SK-N-SH (cell line): ENCODE data around the gene SEMA4D. TPM values are rescaled to one million over a fixed set of nuclear protein-coding genes. Genes with fewer than 3 reads are reported as not detected.
A peak's percentile ranks its signal among the peaks of the same experiment; 100 is the strongest.
"Not testable (repeated sequence)": the region's sequence is repeated elsewhere in the genome, so short reads cannot be mapped to it uniquely, and the experiment has no call there.

Experiments
- CTCF ChIA-PET: fragments of 300-600, 350-600 bp; formaldehyde crosslinking; extraction: SDS; loops from one replicate; lab custom pipeline; 2021; lab: Yijun Ruan, JAX
- POLR2A ChIA-PET: fragments of 350-600 bp; sonication (Branson Sonifier 250); formaldehyde crosslinking; extraction: SDS; loops from one replicate; lab custom pipeline; 2020; ENCODE audit warnings: antibody characterized with exemption, inconsistent platforms; lab: Yijun Ruan, JAX
- DNase-seq: peaks from one replicate; pipeline ENCODE4 v3.0.0; 2012
- H2AFZ ChIP-seq: fragments of 200-600 bp; sonication (generic); 2 replicates; pipeline ENCODE4 v1.8.1; 2016; ENCODE audit warnings: antibody characterized with exemption, mild to moderate bottlenecking, low read depth
- H3F3A ChIP-seq: fragments of 200-600 bp; sonication (generic); replicated peaks from 2 replicates; pipeline ENCODE3; 2016; ENCODE audit warnings: antibody characterized with exemption, mild to moderate bottlenecking; ENCODE audit not compliant: insufficient read depth
- H3K27ac ChIP-seq, 2 experiments: fragments of 200-500 bp in 1 of 2; fragments of 200-600 bp in 1 of 2; sonication (Bioruptor generic) in 1 of 2; sonication (generic), shearing (Covaris generic) in 1 of 2; 2 replicates each; pipeline versions ENCODE4 v1.5.1 to v1.6.1; 2014 to 2016; ENCODE audit warnings: low read depth in 2 of 2, inconsistent platforms in 1 of 2, low read length in 1 of 2, mild to moderate bottlenecking in 1 of 2, mixed read lengths in 1 of 2
- H3K27me3 ChIP-seq: fragments of 200-600 bp; sonication (generic), shearing (Covaris generic); 2 replicates; pipeline ENCODE4 v1.6.1; 2016; ENCODE audit warnings: mixed run types; ENCODE audit not compliant: insufficient read depth
- H3K36me3 ChIP-seq, 2 experiments: fragments of 200-500 bp in 1 of 2; fragments of 200-600 bp in 1 of 2; sonication (Bioruptor generic) in 1 of 2; sonication (generic) in 1 of 2; replicated peaks in 1 of 2; 2 replicates each; pipeline versions ENCODE3 to v1.5.1; 2014 to 2016; ENCODE audit warnings: low read length in 1 of 2, mild to moderate bottlenecking in 1 of 2; ENCODE audit not compliant: insufficient read depth in 2 of 2, control insufficient read depth in 1 of 2
- H3K4me1 ChIP-seq, 2 experiments: fragments of 200-500 bp in 1 of 2; fragments of 200-600 bp in 1 of 2; sonication (Bioruptor generic) in 1 of 2; sonication (generic), shearing (Covaris generic) in 1 of 2; 2 replicates each; pipeline versions ENCODE4 v1.5.1 to v1.6.1; 2014 to 2016; ENCODE audit warnings: low read depth in 1 of 2, low read length in 1 of 2, mixed run types in 1 of 2; ENCODE audit not compliant: insufficient read depth in 2 of 2, control insufficient read depth in 1 of 2
- H3K4me2 ChIP-seq: fragments of 200-600 bp; sonication (generic), shearing (Covaris generic); 2 replicates; pipeline ENCODE4 v1.6.1; 2017; ENCODE audit warnings: mixed run types
- H3K4me3 ChIP-seq, 2 experiments: fragments of 200-500 bp in 1 of 2; fragments of 200-600 bp in 1 of 2; sonication (Bioruptor generic) in 1 of 2; sonication (generic), shearing (Covaris generic) in 1 of 2; 2 replicates each; pipeline versions ENCODE4 v1.5.1 to v1.8.1; 2014 to 2016; ENCODE audit warnings: low read depth in 2 of 2, inconsistent platforms in 1 of 2, low read length in 1 of 2, mild to moderate bottlenecking in 1 of 2, mixed read lengths in 1 of 2, moderate library complexity in 1 of 2
- H3K79me2 ChIP-seq: fragments of 200-600 bp; sonication (generic); 2 replicates; pipeline ENCODE4 v1.8.1; 2017; ENCODE audit warnings: mild to moderate bottlenecking; ENCODE audit not compliant: insufficient read depth
- H3K9ac ChIP-seq: fragments of 200-600 bp; sonication (generic); 2 replicates; pipeline ENCODE4 v1.6.1; 2017; ENCODE audit warnings: mixed run types
- H3K9me2 ChIP-seq: fragments of 200-600 bp; sonication (generic); 2 replicates; pipeline ENCODE4 v1.6.1; 2017; ENCODE audit warnings: mixed run types
- H3K9me3 ChIP-seq: fragments of 200-600 bp; sonication (generic); 2 replicates; pipeline ENCODE4 v1.6.1; 2017; ENCODE audit warnings: mixed run types, mild to moderate bottlenecking, moderate library complexity
- H4K20me1 ChIP-seq: fragments of 200-600 bp; sonication (generic); 2 replicates; pipeline ENCODE4 v1.6.1; 2017; ENCODE audit warnings: mild to moderate bottlenecking, mixed run types; ENCODE audit not compliant: insufficient read depth
- EZH2phosphoT487 ChIP-seq: fragments of 200-600 bp; sonication (generic); IDR thresholded peaks from 2 replicates; pipeline ENCODE4 v1.6.1; 2017; ENCODE audit warnings: low read depth, mixed run types, mild to moderate bottlenecking, antibody characterized with exemption, moderate library complexity, borderline replicate concordance
- GABPA ChIP-seq: IDR thresholded peaks from 2 replicates; pipeline ENCODE4 v1.4.0; 2012; ENCODE audit warnings: low read depth, mild to moderate bottlenecking
- GATA2 ChIP-seq: sonication (generic); formaldehyde crosslinking; IDR thresholded peaks from 2 replicates; pipeline ENCODE4 v1.5.0; 2020; ENCODE audit warnings: mild to moderate bottlenecking, missing genetic modification reagents
- NRF1 ChIP-seq: IDR thresholded peaks from 2 replicates; pipeline ENCODE4 v1.6.1; 2012; ENCODE audit warnings: low read depth, mild to moderate bottlenecking, low read length
- RFX5 ChIP-seq: IDR thresholded peaks from 2 replicates; pipeline ENCODE4 v1.6.1; 2012; ENCODE audit warnings: mild to moderate bottlenecking, improper control_type of control experiment, low read length
- RXRA ChIP-seq: IDR thresholded peaks from 2 replicates; pipeline ENCODE4 v1.4.0; 2012; ENCODE audit warnings: low read depth, mild to moderate bottlenecking, borderline replicate concordance
- TCF12 ChIP-seq: IDR thresholded peaks from 2 replicates; pipeline ENCODE4 v1.4.0; 2012
- TEAD4 ChIP-seq: IDR thresholded peaks from 2 replicates; pipeline ENCODE4 v1.4.0; 2012; ENCODE audit warnings: mild to moderate bottlenecking, borderline replicate concordance; ENCODE audit not compliant: insufficient read depth
- WGBS: methylation state at CpG from one replicate; pipeline ENCODE4 v1.1.6; 2017; ENCODE audit warnings: low lambda C conversion rate; 5-methylcytosine and 5-hydroxymethylcytosine counted together
- polyA plus RNA-seq, 3 experiments: library from polyadenylated mRNA; depleted of rRNA; stranded (reverse); fragments of >200 nt; gene quantifications; 2 replicates each; pipeline ENCODE4 v1.2.3, GENCODE V29; 2012
- TF ChIP-seq, protein P1 (sequence below): fragments of 150-350 bp; IDR thresholded peaks from 2 replicates; pipeline ENCODE4 v1.6.1; 2016; ENCODE audit warnings: mild to moderate bottlenecking, low read depth, low read length

The SEMA4D gene
- polyA plus RNA-seq, 1 of the 3 experiments (the other 2 are of a cell fraction): 4.8 TPM

DNA sequence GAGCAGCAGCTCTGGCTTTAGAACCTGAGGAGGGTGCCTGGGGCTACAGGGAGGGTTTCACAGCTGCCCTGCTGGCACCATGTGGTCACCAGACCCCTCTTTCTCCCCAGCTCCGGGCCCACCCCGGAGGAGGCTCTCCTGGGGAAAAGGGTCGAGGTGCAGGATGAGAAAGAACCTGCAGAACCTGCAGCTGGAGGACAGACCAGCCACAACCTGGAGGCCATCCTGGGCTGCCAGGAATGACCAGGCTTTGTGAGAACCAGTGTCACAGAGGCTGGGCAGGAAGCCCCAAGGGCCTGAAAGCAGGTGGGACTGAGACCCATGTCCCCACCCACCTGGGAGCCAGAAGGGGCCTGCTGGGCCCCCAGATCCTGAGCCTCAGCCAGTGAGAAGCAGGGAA, 23.0 kb downstream of the SEMA4D start:
- H3K27ac ChIP-seq: peak overlapping the region in 1 of 2 experiments; percentile 51; a peak in 2 of 4 replicates
- no peaks in the 10 kb centered on the region for H3K79me2 ChIP-seq
- H3K9ac ChIP-seq: no peak overlapping the region
- no peaks in the 10 kb centered on the region for H3K9me2 ChIP-seq
- H3K9me3 ChIP-seq: no peaks in the 10 kb centered on the region
- 44% methylated on average over 3 of the region's 3 CpGs for WGBS
- peaks cover 5 to 40% of the 10 kb centered on the region in 2 experiments; a peak in 2 of 4 replicates for H3K4me1 ChIP-seq
- H3K4me2 ChIP-seq: no peak overlapping the region
- TF ChIP-seq RXRA: no peak
- no peak for TF ChIP-seq TEAD4
- no peak for TF ChIP-seq NRF1
- no peak for TF ChIP-seq RFX5
- TF ChIP-seq, protein P1, sequence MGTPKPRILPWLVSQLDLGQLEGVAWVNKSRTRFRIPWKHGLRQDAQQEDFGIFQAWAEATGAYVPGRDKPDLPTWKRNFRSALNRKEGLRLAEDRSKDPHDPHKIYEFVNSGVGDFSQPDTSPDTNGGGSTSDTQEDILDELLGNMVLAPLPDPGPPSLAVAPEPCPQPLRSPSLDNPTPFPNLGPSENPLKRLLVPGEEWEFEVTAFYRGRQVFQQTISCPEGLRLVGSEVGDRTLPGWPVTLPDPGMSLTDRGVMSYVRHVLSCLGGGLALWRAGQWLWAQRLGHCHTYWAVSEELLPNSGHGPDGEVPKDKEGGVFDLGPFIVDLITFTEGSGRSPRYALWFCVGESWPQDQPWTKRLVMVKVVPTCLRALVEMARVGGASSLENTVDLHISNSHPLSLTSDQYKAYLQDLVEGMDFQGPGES: no peak
- no peak for TF ChIP-seq GATA2 (CRISPR knock-in tag)
- no peak for TF ChIP-seq EZH2phosphoT487
- no peak for TF ChIP-seq TCF12
- TF ChIP-seq, all 33 proteins: peak for 0
- H3K27me3 ChIP-seq: no peaks in the 10 kb centered on the region
- CTCF ChIA-PET: interaction anchor here (0.9 kb wide), 1 partner anchor 74 kb away, joined by 3 read pairs; no protein-coding TSS in a partner anchor
- peak; percentile 61 for DNase-seq
- H3F3A ChIP-seq: peaks cover 11% of the 10 kb centered on the region
- H4K20me1 ChIP-seq: no peaks in the 10 kb centered on the region
- H2AFZ ChIP-seq: no peak overlapping the region
- POLR2A ChIA-PET: no interaction called here
- no peak overlapping the region for H3K4me3 ChIP-seq
- no peaks in the 10 kb centered on the region for H3K36me3 ChIP-seq

DNA sequence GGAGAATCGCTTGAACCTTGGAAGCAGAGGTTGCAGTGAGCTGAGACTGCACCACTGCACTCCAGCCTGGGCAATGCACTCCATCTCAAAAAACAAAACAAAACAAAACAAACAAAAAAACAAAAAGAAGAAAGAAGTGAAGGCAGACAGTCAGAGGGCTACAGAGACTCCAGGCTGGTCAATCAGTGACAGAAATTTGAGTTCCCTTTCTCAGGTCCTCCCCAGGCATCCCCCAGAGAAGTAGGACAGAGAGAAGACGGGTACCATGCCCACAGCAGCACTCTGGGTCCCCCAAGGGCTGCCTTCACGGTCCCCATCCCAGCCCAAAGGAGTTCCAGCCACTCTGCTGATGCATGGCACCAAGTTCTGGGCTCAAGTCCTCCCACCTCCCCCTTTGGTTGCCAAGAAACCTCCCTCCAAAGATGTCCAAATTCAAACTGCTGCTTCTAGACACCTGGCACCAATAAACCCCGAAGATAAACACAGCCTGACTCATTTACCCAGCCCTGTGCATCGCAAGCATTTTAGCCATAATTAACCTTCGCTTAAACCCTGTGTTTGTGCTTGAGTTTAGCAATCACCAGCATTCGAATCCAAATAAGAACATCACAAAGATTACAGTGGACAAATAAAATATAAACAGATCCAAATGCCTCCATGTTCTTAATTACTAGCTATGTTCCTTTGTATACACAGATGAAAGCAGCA, 24.0 kb downstream of the SEMA4D start:
- ChIA-PET CTCF (interaction anchor here (0.9 kb wide), 1 partner anchor 75 kb away, joined by 3 read pairs; no protein-coding TSS in a partner anchor), POLR2A (no interaction called here)
- no peaks in the 10 kb centered on the region for H3K79me2 ChIP-seq
- WGBS: 66% methylated on average over 7 of the region's 7 CpGs
- TF ChIP-seq TCF12: peak; percentile 56
- no peak for TF ChIP-seq GABPA
- H3F3A ChIP-seq: peaks cover 11% of the 10 kb centered on the region
- no peaks in the 10 kb centered on the region for H3K36me3 ChIP-seq
- no peak for DNase-seq
- H2AFZ ChIP-seq: no peak overlapping the region
- no peaks in the 10 kb centered on the region for H4K20me1 ChIP-seq
- H3K9me3 ChIP-seq: no peaks in the 10 kb centered on the region
- no peaks in the 10 kb centered on the region for H3K9me2 ChIP-seq
- H3K4me1 ChIP-seq: peaks cover 5 to 40% of the 10 kb centered on the region in 2 experiments; a peak in 2 of 4 replicates
- H3K9ac ChIP-seq: no peak overlapping the region
- no peaks in the 10 kb centered on the region for H3K27me3 ChIP-seq
- no peak overlapping the region for H3K4me3 ChIP-seq
- no peak overlapping the region; the same call in 1 of the 2 replicates for H3K4me2 ChIP-seq
- H3K27ac ChIP-seq: peak overlapping the region in 1 of 2 experiments; percentile 51; a peak in 2 of 4 replicates

DNA sequence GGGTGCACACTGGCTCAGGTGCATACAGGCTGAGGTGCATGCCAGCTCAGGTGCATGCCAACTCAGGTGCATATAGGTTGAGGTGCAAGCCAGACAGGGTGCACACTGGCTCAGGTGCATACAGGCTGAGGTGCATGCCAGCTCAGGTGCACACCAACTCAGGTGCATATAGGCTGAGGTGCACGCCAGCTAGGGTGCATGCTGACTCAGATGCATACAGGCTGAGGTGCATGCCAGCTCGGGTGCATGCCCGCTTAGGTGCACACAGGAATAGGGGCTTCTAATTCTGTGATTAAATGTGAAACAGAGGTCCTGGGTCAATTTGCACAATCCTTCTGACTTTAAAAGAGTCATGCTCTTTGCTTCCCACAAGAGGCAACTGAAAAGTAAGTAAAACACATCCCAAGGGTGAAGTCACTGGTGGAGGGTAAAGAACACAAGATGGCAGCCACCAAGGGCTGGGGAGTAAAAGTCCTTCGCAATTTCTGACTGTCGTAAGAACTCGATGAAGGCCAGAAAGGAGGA, 26.1 kb downstream of the SEMA4D start:
- H4K20me1 ChIP-seq, H3K79me2 ChIP-seq, H3K9me3 ChIP-seq, H3K27me3 ChIP-seq, H3K9ac ChIP-seq, H3F3A ChIP-seq, H2AFZ ChIP-seq, DNase-seq, H3K9me2 ChIP-seq, H3K4me3 ChIP-seq, H3K4me2 ChIP-seq, H3K36me3 ChIP-seq, H3K27ac ChIP-seq, POLR2A ChIA-PET: not testable (repeated sequence)
- peaks cover 0 to 31% of the 10 kb centered on the region in 2 experiments; a peak in 1 of 4 replicates for H3K4me1 ChIP-seq
- CTCF ChIA-PET: interaction anchor here (1.2 kb wide), 1 partner anchor 77 kb away, joined by 4 read pairs; no protein-coding TSS in a partner anchor
- WGBS: 88% methylated on average over 5 of the region's 6 CpGs
